BE2C (cell line): ENCODE measurements around the gene MAL.

Experiments used
- DNase-seq: peaks from one replicate; pipeline ENCODE4 v3.0.0-alpha.2; 2020
- H3K27me3 ChIP-seq: fragments of 250-450 bp; sonication (Bioruptor Pico); 2 replicates; pipeline ENCODE4 v1.5.1; 2020; ENCODE audit warnings: mild to moderate bottlenecking
- H3K36me3 ChIP-seq: fragments of 250-450 bp; sonication (Bioruptor Pico); 2 replicates; pipeline ENCODE4 v1.5.1; 2020; ENCODE audit warnings: mild to moderate bottlenecking
- H3K4me1 ChIP-seq: fragments of 250-450 bp; sonication (Bioruptor Pico); 2 replicates; pipeline ENCODE4 v1.5.1; 2020
- H3K4me3 ChIP-seq: 2 replicates; pipeline ENCODE4 v1.5.1; 2011; ENCODE audit warnings: low read depth, low read length
- H3K9me3 ChIP-seq: fragments of 250-450 bp; sonication (Bioruptor Pico); 2 replicates; pipeline ENCODE4 v1.5.1; 2020
- TF ChIP-seq, protein P1 (sequence below): IDR thresholded peaks from 2 replicates; pipeline ENCODE4 v1.5.1; 2012; ENCODE audit warnings: mild to moderate bottlenecking, low read depth, low read length

Gene MAL

DNA sequence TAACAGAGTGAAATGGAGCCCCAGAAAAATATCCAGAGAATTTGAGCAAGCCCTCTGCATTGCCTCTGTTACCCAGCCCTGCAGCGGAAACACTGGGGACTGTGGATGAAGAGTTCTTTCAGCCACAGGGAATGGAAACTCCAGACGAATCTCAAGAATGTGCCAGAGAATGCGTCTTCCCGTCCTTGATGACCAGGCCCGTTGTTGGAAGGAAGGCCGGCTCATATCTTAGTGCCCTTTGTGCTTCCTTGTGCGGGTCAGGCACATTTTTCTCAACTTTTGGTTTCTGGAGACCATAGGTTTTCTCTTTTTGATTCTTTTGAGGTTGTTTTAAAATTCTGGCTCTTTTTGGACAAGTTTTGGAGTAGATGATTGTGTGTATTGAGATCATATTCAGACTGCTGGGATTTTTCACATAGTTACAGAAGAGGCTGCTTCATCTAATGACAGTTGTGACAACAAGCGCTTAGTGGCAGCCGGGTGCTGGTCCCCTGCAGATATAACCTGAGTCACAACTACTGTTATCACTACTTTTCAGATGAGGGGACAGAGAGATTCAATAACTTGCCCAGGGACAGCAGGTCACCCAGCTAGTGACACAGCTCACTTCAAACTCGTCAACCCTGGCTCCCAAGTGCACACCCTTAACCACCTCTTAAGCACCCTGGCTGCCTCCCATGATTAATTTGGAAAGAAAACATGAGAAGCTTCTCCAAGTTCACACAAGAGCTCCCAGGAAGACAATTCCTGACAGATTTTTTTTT lies 15.7 kb downstream of the MAL start:
- no peak for DNase-seq
- Histone ChIP-seq H3K36me3 (no peaks in the 10 kb centered on the region), H3K27me3 (no peaks in the 10 kb centered on the region; the same call in 1 of the 2 replicates), H3K4me1 (no peaks in the 10 kb centered on the region), H3K9me3 (no peaks in the 10 kb centered on the region), H3K4me3 (no peak overlapping the region)
- TF ChIP-seq, protein P1, sequence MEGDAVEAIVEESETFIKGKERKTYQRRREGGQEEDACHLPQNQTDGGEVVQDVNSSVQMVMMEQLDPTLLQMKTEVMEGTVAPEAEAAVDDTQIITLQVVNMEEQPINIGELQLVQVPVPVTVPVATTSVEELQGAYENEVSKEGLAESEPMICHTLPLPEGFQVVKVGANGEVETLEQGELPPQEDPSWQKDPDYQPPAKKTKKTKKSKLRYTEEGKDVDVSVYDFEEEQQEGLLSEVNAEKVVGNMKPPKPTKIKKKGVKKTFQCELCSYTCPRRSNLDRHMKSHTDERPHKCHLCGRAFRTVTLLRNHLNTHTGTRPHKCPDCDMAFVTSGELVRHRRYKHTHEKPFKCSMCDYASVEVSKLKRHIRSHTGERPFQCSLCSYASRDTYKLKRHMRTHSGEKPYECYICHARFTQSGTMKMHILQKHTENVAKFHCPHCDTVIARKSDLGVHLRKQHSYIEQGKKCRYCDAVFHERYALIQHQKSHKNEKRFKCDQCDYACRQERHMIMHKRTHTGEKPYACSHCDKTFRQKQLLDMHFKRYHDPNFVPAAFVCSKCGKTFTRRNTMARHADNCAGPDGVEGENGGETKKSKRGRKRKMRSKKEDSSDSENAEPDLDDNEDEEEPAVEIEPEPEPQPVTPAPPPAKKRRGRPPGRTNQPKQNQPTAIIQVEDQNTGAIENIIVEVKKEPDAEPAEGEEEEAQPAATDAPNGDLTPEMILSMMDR, result no peak

DNA sequence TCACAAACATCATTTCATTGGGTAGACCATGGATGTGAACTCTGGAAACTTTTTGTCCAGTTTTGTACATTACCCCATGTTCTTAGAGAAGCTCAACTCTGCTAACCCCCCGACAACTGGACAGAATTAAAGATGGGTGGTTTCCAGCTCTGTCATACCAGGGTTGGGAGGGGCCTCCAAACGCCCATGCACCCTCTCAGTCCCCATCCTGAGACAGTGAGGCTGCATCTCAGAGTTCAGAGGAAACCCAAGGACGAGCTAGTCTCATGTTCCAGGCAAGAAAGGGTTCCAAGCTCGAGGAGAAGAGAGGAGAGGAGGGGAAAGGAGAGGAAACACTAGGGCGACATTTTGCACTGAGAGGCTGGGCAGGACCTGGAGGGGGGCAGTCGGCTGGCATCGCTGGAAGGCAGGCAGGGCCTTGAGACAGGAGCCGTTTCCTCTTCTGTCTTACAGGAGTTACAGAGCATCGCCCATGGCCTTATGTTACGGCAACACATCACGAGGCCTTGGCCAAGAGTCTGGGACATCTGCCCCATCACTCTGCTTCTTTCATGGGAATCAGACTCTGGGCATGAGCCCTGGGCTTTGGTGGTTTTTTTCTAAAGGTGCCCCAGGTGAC lies 16.4 kb downstream of the MAL start:
- Histone ChIP-seq H3K27me3 (no peaks in the 10 kb centered on the region; the same call in 1 of the 2 replicates), H3K4me1 (no peaks in the 10 kb centered on the region), H3K36me3 (no peaks in the 10 kb centered on the region)

DNA sequence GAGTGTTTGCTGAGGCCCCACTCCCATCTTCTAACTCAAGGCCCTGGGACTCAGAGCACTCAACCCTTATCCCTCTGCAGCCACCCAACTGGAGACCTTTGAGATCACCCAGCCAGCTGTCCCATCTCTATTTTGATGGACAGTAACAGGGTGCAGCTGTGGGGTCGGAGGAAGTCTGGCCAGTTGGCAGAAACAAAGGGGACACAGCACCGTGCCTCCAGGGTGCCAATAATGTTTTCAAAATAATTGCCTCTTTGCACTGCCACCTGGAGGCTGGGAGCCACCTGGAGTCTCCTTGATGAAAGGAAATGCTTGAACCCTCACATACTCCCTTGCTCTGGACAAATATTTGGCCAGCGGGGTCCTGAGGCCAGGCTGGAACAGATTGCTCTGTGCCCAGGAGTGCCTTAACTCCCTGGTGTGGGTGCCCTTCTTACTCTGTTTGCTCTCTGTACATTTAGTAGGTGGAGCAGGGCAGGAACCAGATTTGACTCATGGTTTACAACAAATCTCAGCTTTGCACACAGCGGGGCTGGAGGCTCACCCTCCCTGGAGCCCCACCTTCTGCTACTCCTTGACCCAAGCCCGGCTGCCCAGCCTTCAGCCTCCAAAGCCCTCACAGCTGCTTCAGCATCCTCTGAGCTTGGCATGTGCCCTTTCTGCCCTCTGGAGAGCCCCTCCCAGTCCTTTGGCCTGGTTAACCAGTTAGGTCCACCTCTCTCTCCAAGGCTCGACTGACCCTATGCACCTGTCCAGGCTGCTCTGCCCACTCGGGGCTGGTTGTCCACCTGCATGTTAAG lies 17.2 kb downstream of the MAL start:
- no peak for DNase-seq
- TF ChIP-seq, protein P1, result no peak
- H3K9me3 ChIP-seq, result no peaks in the 10 kb centered on the region
- no peaks in the 10 kb centered on the region for H3K36me3 ChIP-seq
- no peaks in the 10 kb centered on the region; the same call in 1 of the 2 replicates for H3K27me3 ChIP-seq
- no peak overlapping the region for H3K4me3 ChIP-seq
- no peaks in the 10 kb centered on the region for H3K4me1 ChIP-seq

More for the DNA sequence above, 16.4 kb downstream of the MAL start:
- TF ChIP-seq, protein P1, result no peak
- DNase-seq, result no peak
- Histone ChIP-seq H3K4me3 (no peak overlapping the region), H3K9me3 (no peaks in the 10 kb centered on the region)

DNA sequence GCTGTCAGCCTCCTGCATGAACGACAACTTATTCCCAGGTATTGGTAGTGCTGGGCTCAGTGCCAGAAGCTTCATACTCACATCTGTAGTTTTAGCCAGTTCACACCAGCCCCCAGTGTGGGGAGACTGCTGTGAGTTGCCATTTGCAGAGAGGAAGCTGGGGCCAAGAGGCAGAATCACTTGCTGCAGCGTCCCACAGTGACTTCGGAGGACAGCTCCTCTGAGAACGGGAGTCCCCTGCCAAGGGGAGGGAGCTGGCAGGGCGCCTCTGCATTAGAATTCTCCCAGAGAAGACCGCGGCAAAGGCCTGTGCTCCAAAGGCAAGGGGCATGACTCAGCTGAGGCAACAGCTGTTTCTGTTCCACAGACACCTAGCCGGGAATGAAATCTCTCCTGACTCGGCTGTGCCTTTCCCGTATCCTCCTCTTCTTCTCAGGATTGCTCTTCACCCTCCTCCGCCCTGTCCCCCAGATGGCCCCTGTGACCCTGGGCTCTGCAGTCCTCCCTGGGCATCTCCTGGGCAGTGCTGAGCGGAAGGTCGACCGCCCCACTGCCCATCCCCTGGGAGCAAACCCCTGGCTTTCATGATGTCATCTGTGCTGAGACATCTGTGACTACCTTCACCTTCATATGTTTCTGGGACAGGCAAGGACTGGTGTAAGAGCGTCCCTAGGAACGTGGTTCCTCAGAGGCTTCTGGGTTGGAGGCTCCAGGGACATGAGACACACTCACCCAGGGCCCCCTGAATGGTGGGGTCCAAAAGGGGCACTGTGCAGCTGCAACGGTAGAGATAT lies 18.0 kb downstream of the MAL start:
- H3K9me3 ChIP-seq, result no peaks in the 10 kb centered on the region
- no peaks in the 10 kb centered on the region; the same call in 1 of the 2 replicates for H3K27me3 ChIP-seq
- H3K4me1 ChIP-seq, result no peaks in the 10 kb centered on the region
- H3K4me3 ChIP-seq, result no peak overlapping the region
- DNase-seq, result no peak
- TF ChIP-seq, protein P1, result no peak
- no peaks in the 10 kb centered on the region for H3K36me3 ChIP-seq

DNA sequence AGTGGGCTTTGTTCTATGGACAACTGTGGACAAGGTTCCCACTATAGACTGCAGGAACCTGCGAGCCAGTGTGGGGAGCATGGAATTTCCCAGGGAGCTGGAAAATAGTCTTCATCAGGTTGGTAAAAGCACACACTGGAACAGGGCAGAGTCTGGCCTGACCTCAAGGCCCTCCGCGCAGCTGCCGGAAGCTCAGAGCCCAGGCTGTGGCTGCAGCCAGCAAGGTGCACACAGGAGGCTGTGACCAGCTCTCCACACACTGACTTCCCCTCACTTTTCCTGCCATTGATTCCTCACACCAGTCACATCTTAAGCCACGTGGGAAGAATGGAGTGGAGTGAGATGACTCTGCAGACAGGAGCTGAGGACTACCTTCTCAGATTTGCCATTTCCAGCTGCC lies 19.1 kb downstream of the MAL start:
- Histone ChIP-seq H3K4me1 (no peaks in the 10 kb centered on the region), H3K4me3 (no peak overlapping the region), H3K9me3 (no peaks in the 10 kb centered on the region), H3K36me3 (no peaks in the 10 kb centered on the region), H3K27me3 (no peaks in the 10 kb centered on the region; the same call in 1 of the 2 replicates)
- DNase-seq, result no peak
- TF ChIP-seq, protein P1, result no peak
